HG03558 (cell line): ENCODE data around the gene FOXR2.

Experiments
- ATAC-seq: cut with Tn5 transposase; IDR thresholded peaks from one replicate; pipeline ENCODE4 v1.9.1; 2021; ENCODE audit warnings: moderate number of reproducible peaks; ENCODE audit not compliant: unreplicated experiment; ENCODE audit errors: extremely low read depth

Gene FOXR2, protein sequence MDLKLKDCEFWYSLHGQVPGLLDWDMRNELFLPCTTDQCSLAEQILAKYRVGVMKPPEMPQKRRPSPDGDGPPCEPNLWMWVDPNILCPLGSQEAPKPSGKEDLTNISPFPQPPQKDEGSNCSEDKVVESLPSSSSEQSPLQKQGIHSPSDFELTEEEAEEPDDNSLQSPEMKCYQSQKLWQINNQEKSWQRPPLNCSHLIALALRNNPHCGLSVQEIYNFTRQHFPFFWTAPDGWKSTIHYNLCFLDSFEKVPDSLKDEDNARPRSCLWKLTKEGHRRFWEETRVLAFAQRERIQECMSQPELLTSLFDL

DNA sequence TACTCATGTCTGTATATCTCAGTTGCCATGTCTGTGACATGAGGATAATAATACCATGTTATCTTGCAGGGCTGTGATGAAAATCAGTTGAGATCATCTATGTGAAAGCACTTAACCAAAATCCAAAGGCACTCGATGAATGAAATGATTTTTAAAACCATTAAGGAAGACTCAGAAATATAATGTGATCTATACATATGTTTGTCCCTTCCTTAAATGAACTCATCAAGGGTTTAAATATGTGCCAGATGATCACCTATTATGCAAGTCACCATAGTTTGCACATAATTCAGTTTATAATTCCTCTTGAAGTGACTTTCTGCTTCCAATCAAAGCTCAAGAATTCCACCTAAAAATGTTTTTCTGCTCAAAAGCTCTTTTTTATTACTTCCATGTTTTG lies at the start of gene FOXR2:
TSS of gene FOXR2 (plus strand) at position 301 of the 400 bp plus-strand sequence. CDS start 312 bp downstream, outside the sequence.
- no peak for ATAC-seq

GRCh38 chrX:55579115-55579514 lies 44.1 kb upstream of the FOXR2 start:
- ATAC-seq: no peak

GRCh38 chrX:55582447-55582846 lies 40.8 kb upstream of the FOXR2 start:
- ATAC-seq: no peak

GRCh38 chrX:55593296-55593695 lies 29.9 kb upstream of the FOXR2 start:
- ATAC-seq: no peak

- ATAC-seq: no peak
Measured at GRCh38 chrX:55593756-55594257, 29.4 kb upstream of the FOXR2 start.

DNA sequence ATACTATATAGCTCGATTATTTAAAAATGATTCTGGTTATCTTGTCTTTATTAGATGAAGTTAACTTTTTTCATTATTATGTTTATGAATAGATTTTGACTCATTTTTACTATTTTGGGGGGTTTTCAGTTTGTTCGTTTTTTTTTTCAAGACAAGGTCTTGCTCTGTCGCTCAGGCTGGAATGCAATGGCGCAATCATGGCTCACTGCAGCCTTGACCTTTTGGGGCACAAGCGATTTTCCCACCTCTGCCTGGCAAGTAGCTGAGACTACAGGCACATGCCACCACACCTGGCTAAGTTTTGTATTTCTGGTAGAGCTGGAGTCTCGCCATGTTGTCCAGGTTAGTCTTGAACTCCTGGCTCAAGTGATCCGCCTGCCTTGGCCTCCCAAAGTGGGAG lies 24.9 kb upstream of the FOXR2 start:
- no peak for ATAC-seq

DNA sequence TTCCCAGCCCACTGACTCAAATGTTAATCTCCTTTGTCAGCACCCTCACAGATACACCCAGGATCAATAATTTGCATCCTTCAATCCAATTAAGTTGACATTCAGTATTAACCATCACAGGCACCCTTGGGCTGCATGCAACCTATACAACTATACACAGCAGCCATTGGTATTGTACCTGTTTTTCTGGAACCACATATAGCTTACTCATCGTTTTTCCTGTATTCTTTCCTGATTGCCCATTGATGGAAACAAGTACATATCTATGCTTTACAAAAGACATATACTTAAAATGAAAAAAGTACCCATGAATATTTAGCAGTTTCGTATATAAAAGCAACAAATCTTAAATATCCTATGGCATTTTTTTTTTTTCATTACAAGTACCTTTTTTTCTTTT lies 3.7 kb upstream of the FOXR2 start:
- ATAC-seq: no peak

- no peak for ATAC-seq
Measured at GRCh38 chrX:55624403-55624802, 1.2 kb downstream of the FOXR2 start.

DNA sequence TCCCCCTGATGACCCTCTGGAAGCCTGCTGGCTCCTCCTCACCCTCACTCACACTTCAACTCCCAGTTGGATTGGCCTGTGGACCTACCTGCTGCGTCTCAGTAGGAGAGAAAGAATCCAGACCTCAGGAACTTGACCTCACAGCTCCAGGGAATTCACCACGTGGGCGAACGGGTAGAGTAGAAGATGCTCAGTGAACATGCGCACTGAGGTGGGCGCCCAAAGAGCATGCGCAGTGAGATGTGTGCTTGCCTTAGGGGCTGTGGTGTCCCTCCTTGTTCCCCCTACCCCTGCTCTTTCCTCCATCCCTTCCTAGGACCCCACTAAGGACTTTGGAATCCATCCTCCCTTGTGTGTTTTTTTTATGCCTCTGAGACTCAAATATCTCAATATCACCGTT lies 12.9 kb downstream of the FOXR2 start:
- ATAC-seq: no peak

DNA sequence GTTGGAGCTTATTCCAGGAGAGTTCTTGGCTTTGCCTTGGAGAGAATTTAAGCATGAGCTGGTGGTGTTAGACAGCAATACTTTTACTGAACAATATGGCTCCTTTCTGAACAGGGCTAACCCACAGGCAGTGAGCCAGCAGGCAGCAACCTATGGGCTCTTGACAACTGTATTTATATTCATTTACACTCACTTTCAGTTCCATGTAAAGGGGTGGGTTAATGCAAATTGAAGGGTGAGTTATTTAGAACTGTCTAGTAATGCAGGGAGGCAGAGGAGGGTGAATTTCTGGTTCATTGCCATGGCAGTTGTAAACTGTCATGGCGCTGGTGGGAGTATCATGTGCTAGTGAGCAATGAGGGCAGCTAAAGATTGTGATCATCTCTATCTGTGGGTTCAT lies 15.7 kb downstream of the FOXR2 start:
- ATAC-seq: no peak

- peak; percentile 63 for ATAC-seq
Measured at GRCh38 chrX:55640854-55641253, 17.7 kb downstream of the FOXR2 start.

DNA sequence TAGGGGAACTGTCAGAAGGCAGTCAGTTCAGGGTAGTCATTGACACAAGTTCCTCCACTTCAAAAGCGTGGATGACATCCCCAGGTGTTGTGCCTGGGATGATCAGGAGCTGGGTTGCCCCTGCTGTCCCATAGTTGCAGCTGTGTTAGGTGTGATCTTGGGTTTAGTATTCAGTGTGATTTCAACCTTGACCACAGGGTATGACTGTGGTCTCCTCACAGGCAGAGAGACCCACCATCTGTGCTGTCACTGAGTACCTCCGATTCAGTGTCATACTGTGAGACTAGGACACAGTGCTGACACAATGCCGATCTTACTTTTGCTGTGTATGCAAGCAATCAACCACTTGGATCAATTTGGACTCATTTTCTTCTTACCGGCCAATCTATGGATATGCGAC lies 25.2 kb downstream of the FOXR2 start:
- peak; percentile 36 for ATAC-seq

GRCh38 chrX:55659931-55660330 lies 36.7 kb downstream of the FOXR2 start:
- ATAC-seq: no peak

- ATAC-seq: no peak
Measured at GRCh38 chrX:55663584-55663983, 40.4 kb downstream of the FOXR2 start.

DNA sequence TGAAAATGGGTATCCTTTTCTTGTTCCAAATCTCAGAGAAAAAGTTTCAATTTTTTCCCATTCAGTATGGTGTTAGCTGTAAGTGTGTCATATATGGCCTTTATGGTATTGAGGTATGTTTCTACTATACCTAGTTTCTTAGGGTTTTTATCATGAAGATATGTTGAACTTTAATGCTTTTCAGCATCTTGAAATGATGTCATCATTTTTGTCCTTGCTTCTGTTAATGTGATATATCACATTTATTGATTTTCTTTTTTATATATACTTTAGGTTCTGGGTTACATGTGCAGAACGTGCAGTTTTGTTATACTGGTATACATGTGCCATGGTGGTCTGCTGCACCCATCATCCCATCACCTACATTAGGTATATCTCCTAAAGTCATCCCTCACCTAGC lies 44.9 kb downstream of the FOXR2 start:
- ATAC-seq: no peak
